Lung (tissue), 12 donors: ENCODE data around the gene TMEM229A. TPM values are rescaled to one million over a fixed set of nuclear protein-coding genes. Genes with fewer than 3 reads are reported as not detected.
A peak's percentile ranks its signal among the peaks of the same experiment; 100 is the strongest.

Experiments used
- ATAC-seq: fragments of 200-7000 bp; cut with Tn5 transposase; one replicate; pipeline ENCODE4 v1.9.1; 2020; ENCODE audit warnings: moderate number of reproducible peaks; ENCODE audit not compliant: insufficient read depth, low FRiP score
- DNase-seq, 3 donors: peaks; one replicate each; pipeline ENCODE4 v3.0.0-alpha.2; 2013 to 2017
- H3K27ac ChIP-seq, 2 donors: one replicate each; pipeline ENCODE4 v1.5.1; 2013; ENCODE audit warnings: mild to moderate bottlenecking in 2 of 2, moderate library complexity in 2 of 2, control low read depth in 1 of 2, inconsistent platforms in 1 of 2, low read depth in 1 of 2, low read length in 1 of 2
- H3K27me3 ChIP-seq, 3 donors: one replicate each; pipeline ENCODE4 v1.5.1; 2013; ENCODE audit warnings: low read length in 2 of 3; ENCODE audit not compliant: control insufficient read depth in 3 of 3, insufficient read depth in 3 of 3
- H3K36me3 ChIP-seq, 4 donors: one replicate each; pipeline ENCODE4 v1.5.1; 2013; ENCODE audit warnings: low read length in 4 of 4, mild to moderate bottlenecking in 1 of 4, moderate library complexity in 1 of 4; ENCODE audit not compliant: control insufficient read depth in 4 of 4, insufficient read depth in 4 of 4
- H3K4me1 ChIP-seq, 5 donors: one replicate each; pipeline ENCODE4 v1.5.1; 2013; ENCODE audit warnings: low read length in 5 of 5, mild to moderate bottlenecking in 2 of 5, moderate library complexity in 1 of 5; ENCODE audit not compliant: control insufficient read depth in 5 of 5, insufficient read depth in 5 of 5
- H3K4me3 ChIP-seq: one replicate; pipeline ENCODE4 v1.5.1; 2013; ENCODE audit warnings: mild to moderate bottlenecking, control low read depth, moderate library complexity
- H3K9ac ChIP-seq, 2 donors: one replicate each; pipeline ENCODE4 v1.5.1; 2013; ENCODE audit warnings: low read length in 2 of 2, control low read depth in 1 of 2; ENCODE audit not compliant: insufficient read depth in 1 of 2
- H3K9me3 ChIP-seq, 4 donors: one replicate each; pipeline ENCODE4 v1.5.1; 2013; ENCODE audit warnings: low read length in 3 of 4, mild to moderate bottlenecking in 1 of 4, moderate library complexity in 1 of 4; ENCODE audit not compliant: control insufficient read depth in 4 of 4, insufficient read depth in 3 of 4
- CTCF ChIP-seq: IDR thresholded peaks from 2 replicates; pipeline ENCODE4 v1.5.1; 2012; ENCODE audit warnings: mild to moderate bottlenecking; ENCODE audit errors: control extremely low read depth, extremely low read depth
- WGBS, 2 donors: extraction: QIAGEN DNeasy Blood & Tissue Kit; methylation state at CpG; one replicate each; pipeline ENCODE4 v1.1.7; 2013; 5-methylcytosine and 5-hydroxymethylcytosine counted together
- polyA plus RNA-seq, 2 donors: library from polyadenylated mRNA; stranded (reverse); fragments of 200-250 nt; gene quantifications; one replicate each; pipeline ENCODE4 v1.2.1, GENCODE V29; 2013
- total RNA-seq, 2 donors: library from RNA; depleted of rRNA in 1 of 2; stranded (reverse); fragments of >200 nt in 1 of 2; gene quantifications; one replicate each; pipeline ENCODE4 v1.2.1, GENCODE V29; 2014 to 2021
- donor health status: control.
- donor health status: control.
- donor health status: Bipolar disorder and iron deficiency.
- donor health status: healthy.
- donor health status: DM: yes; HTN: yes; CAD: no.

TMEM229A gene
- total and polyA plus RNA-seq, 4 donors: 0.34 TPM; not detected in 3

- Histone ChIP-seq H3K9me3 (peaks cover 0 to 9% (median 0%) of the 10 kb centered on the region in 4 donors), H3K36me3 (no peaks in the 10 kb centered on the region), H3K27me3 (peaks cover 12 to 22% (median 12%) of the 10 kb centered on the region in 3 donors), H3K27ac (no peak overlapping the region), H3K4me3 (no peak overlapping the region), H3K4me1 (peaks cover 0 to 17% (median 5%) of the 10 kb centered on the region in 5 donors), H3K9ac (no peak overlapping the region)
- no peak for TF ChIP-seq CTCF
- ATAC-seq (no peak), DNase-seq (no peak)
- 53 to 62% methylated on average over 16 of the region's 16 CpGs for WGBS, 2 donors
Observed at GRCh38 chr7:124033807-124034753, 1.2 kb upstream of the TMEM229A start.

- 2 to 3% methylated on average over 43 to 70 of the region's 70 CpGs for WGBS, 2 donors
- ATAC-seq (no peak), DNase-seq (peak; percentile 76 to 85 (median 79))
- TF ChIP-seq CTCF: no peak
- Histone ChIP-seq H3K9ac (no peak overlapping the region), H3K4me3 (peak overlapping the region; percentile 35), H3K27ac (no peak overlapping the region), H3K4me1 (peaks cover 0 to 17% (median 5%) of the 10 kb centered on the region in 5 donors), H3K9me3 (peaks cover 0 to 9% (median 0%) of the 10 kb centered on the region in 4 donors), H3K27me3 (peaks cover 12 to 22% (median 12%) of the 10 kb centered on the region in 3 donors), H3K36me3 (no peaks in the 10 kb centered on the region)
Observed at GRCh38 chr7:124033095-124033806, 384 bp upstream of the TMEM229A start.

GRCh38 chr7:124031919-124032318, 948 bp downstream of the TMEM229A start:
- Histone ChIP-seq H3K9me3 (peaks cover 0 to 9% (median 0%) of the 10 kb centered on the region in 4 donors), H3K36me3 (no peaks in the 10 kb centered on the region), H3K27me3 (peaks cover 12 to 24% (median 12%) of the 10 kb centered on the region in 3 donors), H3K4me3 (no peak overlapping the region), H3K9ac (no peak overlapping the region), H3K4me1 (peaks cover 0 to 17% (median 5%) of the 10 kb centered on the region in 5 donors), H3K27ac (no peak overlapping the region)
- WGBS, 2 donors: 2 to 3% methylated on average over 22 of the region's 22 CpGs
- ATAC-seq: no peak
- peak in 2 of 3 donors; percentile 16 to 21 for DNase-seq
- TF ChIP-seq CTCF: no peak
